GM21360 (cell line): ENCODE data around the gene PITPNM1.
"Not testable (repeated sequence)": the region's sequence is repeated elsewhere in the genome, so short reads cannot be mapped to it uniquely, and the experiment has no call there.

Experiments
- ATAC-seq: cut with Tn5 transposase; IDR thresholded peaks from one replicate; pipeline ENCODE4 v1.9.1; 2021; ENCODE audit warnings: mild to moderate bottlenecking, moderate library complexity; ENCODE audit not compliant: unreplicated experiment

PITPNM1 gene

DNA sequence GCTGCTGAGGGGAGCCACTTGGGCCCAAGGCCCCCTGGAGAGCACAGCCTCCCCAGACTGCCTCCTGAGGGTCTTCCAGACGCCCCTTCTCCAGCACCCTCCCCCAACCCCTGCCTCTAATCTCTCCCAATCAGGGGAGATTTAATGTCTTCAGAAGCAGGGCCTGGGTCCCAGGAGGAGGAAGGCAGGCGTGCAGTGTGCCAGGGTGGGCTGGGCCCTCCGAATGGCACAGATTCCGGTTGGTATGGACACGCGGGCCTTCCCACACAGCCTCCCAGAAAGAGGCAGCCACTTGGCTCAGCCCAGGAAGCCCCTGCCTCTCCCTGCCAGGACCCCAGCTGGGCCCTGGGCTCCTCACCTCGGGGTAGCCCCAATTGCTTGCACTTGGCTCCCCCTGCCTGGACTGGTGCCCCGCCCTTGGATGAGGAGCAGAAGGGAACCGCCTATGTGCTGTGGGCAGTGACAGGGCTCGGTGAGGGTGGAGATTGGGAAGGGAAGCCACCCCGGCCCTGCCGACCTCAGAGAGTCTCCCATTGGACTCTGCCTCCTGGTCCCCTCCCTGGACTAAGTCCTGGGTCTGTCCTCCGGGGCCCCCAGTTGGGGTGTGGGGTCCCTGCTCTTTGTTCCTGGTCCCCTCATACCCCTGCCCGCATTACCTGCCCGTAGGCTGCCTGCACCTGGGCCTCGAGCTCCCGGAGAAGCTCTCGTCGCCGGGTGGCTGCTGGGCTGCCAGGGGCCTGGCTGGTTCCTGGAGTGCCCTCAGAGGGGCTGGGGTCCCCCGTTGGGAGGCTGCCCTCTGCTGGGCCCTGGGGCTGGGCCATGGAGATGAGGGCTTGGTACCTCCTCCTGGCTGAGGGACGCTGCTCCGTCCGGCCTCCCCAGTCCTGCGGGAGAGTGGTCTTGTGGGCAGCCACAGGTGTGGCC, 18.7 kb upstream of the PITPNM1 start:
- ATAC-seq, result no peak

DNA sequence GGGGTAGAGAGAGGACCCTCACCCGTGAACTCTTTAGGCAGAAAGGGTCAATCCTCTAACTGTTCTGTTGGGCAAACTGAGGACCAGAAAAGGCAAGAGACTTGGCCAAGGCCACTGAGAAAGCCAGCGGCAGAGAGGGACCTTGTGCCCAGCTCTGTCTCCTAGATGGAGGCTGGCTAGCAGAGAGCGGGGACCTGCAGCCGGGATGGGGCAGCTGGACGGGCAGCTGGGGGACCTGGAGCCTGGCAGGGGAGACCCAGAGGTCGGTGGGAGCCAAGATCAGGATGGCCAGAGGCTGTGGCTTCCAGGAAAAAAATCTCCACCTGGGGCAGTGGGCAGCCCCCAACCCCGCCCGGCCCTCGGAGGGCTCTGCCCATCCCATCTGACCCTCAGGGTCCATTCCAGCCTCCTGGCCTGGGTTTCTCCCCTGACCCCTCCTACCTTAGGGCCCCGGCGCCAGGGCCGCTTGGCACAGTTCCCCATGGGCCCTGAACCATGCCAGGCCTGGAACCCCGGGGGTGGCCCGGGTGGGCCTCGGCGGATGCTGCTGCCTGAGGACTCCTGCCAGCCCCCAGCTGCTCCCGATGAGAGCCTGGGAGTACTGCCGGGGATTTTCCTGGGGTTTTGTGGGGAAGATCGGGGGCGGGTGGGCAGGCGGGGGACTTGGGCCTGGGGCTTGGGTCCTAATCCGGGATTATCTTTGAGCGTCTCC, 17.8 kb upstream of the PITPNM1 start, which contains the start of gene CABP2:
CABP2 (minus strand) TSS at position 603 of the 712 bp plus-strand sequence; CDS start at position 483, 120 bp downstream.
- ATAC-seq, result no peak

- ATAC-seq, result no peak
Measured at GRCh38 chr11:67522338-67522737, 17.2 kb upstream of the PITPNM1 start.

GRCh38 chr11:67521924-67522323, 16.8 kb upstream of the PITPNM1 start:
- ATAC-seq, result no peak

GRCh38 chr11:67520856-67521824, 16.0 kb upstream of the PITPNM1 start:
- no peak for ATAC-seq

DNA sequence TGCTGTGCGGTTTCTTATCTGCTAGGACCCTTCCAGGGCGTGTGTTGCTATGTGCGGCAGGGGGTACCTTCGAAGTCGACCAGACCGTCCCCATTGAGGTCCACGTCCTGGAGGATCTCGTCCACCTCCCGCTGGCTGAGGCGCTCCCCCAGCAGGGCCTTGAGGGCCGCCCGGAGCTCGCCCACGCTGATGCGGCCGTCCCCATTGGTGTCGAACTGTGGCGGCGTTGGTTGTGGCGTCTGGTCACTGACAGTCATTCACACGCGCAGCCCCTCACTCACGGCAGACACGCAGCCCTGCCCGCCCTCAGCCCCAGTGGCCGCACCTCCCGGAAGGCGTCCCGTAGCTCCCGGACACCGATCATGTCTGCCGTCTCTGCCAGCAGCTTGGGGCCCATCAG, 14.6 kb upstream of the PITPNM1 start:
- no peak for ATAC-seq

DNA sequence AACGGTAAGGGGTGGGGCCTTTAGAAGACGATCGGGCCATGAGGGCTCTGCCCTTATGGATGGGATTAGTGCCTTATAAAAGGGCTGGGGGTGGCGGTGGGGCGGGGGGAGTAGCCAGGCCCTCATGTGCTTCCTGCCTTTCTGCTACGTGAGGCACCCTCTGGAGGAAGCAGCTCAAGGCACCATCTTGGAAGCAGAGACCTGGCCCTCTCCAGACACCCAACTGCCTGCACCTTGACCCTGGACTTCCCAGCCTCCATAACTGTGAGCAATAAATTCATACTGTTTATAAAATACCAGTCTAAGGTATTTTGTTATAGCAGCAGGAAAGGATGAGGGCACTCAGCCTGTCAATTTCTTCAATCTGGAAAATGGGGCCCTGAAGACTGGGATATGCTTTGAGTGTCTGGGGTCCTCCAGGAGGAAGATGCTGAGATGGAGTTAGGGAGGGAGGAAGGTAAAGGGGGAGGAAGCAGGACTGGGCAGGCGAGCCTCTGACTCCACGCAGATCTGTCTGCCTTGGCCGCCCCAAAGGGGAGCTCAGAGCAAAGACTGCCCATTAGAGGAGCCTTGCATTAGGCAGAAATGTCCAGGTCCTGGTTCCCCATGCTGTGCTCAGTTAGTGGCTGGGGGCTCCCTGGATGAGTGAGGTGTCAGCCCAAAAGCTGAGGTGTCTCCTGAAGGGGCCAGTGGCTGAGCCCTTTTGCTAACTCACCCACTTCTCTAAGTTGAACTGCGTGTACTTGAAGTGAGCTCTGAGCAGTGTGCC, 12.8 kb upstream of the PITPNM1 start:
- ATAC-seq, result no peak

DNA sequence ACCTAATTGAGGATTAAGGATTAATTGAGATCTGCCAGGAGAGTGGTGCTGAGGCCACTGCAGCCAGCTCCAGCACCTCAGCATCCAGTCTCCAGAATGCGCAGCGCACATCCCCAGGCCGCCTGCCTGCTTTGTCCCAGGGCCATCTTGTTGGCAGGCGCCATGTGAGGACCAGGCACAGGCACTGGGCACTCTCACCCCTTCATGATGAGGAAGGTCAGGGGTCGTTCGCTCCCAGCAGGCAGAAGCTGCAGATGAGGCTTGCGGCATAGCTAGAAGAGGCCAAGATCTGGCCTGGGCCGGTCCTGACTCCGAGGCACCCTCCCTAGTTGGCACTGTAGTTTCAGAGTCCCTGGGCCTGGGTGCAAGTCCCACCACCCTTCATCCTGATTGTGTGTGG, 11.6 kb upstream of the PITPNM1 start:
- no peak for ATAC-seq

- no peak for ATAC-seq
Measured at GRCh38 chr11:67514116-67514515, 9.0 kb upstream of the PITPNM1 start.

GRCh38 chr11:67511558-67511957, 6.4 kb upstream of the PITPNM1 start:
- ATAC-seq, result not testable (repeated sequence)

DNA sequence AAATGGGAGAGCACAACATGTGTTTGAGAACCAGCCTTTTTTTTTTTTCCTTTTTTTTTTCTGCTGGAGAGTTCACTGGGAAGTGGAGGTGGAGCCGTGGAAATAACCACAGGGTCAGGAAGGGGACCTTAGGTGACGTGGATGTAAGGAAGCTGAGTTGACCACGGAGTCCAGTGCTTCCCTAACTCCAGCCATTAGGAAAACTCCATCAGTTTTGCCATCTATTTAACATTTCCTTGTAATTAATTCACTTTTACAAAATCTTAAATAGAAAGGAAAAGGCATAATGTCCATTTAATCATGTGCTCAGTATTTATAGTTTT, 4.8 kb upstream of the PITPNM1 start:
- no peak for ATAC-seq

- peak; percentile 33 for ATAC-seq
Measured at GRCh38 chr11:67508486-67509121, 3.4 kb upstream of the PITPNM1 start.

- ATAC-seq, result peak; percentile 71
Measured at GRCh38 chr11:67507864-67508485, 2.8 kb upstream of the PITPNM1 start, which contains the start of gene CDK2AP2. TSS of gene CDK2AP2 (minus strand) at chr11:67508162. CDS start at chr11:67508082, 80 bp downstream.

- ATAC-seq, result no peak
Measured at GRCh38 chr11:67507242-67507863, 2.2 kb upstream of the PITPNM1 start.

GRCh38 chr11:67506426-67507051, 1.4 kb upstream of the PITPNM1 start:
- ATAC-seq, result no peak

- ATAC-seq, result peak; percentile 23
Measured at GRCh38 chr11:67505605-67506396, 638 bp upstream of the PITPNM1 start.
